Measurements from ENCODE around the gene ARRDC1.

- no peak for TF ChIP-seq CTCF (IDR thresholded peaks at IDR 0.05; ENCODE audit: insufficient read depth, low read length)
- TF ChIP-seq GABPA (IDR thresholded peaks at IDR 0.05; ENCODE audit: low read depth) = no peak
Measured at GRCh38 chr9:137614631-137615386, 9.3 kb downstream of the ARRDC1 start.

All from HL-60 (cell line).